B cell (primary cell): ENCODE data around the gene SYCP3.

Experiments used
- CTCF ChIP-seq: fragments of 200-600 bp; IDR thresholded peaks from one replicate; pipeline ENCODE4 v1.8.0; 2022; ENCODE audit warnings: antibody characterized with exemption, mild to moderate bottlenecking
- EZH2 ChIP-seq: IDR thresholded peaks from 2 replicates; pipeline ENCODE4 v1.6.1; 2012; ENCODE audit warnings: borderline replicate concordance, low read depth, mild to moderate bottlenecking, moderate library complexity, low read length; ENCODE audit not compliant: insufficient read depth, poor library complexity, severe bottlenecking

DNA sequence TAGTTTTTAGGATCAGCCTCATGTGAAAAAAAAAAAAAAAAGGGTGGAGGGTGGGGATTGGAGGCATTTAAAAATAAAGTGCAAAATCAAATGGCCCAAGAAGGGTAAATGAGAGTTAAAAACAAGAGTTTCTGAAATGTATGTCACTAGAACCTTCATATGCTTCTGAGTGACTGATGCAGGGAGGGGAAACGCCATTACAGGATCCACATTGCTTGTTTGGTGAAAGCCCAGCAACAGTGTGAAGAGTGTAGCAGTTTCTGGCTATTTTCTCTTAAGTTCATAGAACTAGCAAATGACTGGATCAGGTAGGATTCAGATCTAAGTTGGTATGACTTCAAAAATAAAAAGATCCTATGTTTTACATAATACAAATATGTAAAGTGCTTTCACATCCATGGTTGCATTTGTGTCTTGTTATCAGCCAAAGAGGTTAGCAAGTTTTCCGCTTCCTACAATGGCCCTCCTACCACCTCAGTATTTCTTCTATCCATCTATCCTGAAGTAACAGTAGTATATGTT, 38.9 kb downstream of the SYCP3 start:
- TF ChIP-seq CTCF: no peak
- no peak for TF ChIP-seq EZH2
